Measurements from ENCODE around the gene MCM5. TPM values are rescaled to one million over a fixed set of nuclear protein-coding genes. Genes with fewer than 3 reads are reported as not detected.

Gene MCM5
- total RNA-seq, result 10 to 100 TPM; 34.9 to 62.5 TPM
- polyA plus RNA-seq (ENCODE audit: insufficient read length in 6 of 6), result 10 to 100 TPM; 57.8 to 83.4 (median 67.3) TPM
- long read RNA-seq, donor 1, transcript MCM5-201 (17 exons, 3,534 nt), result major isoform, 14 of 30 reads
- long read RNA-seq, donor 1, partial matches to known transcripts, result 16 of 30 reads
- long read RNA-seq, donor 1, other reads (novel, unspliced or antisense), result 0 of 30 reads
- long read RNA-seq, donor 2, transcript MCM5-201 (17 exons, 3,534 nt), result major isoform, 15 of 43 reads
- long read RNA-seq, donor 2, partial matches to known transcripts, result 28 of 43 reads
- long read RNA-seq, donor 2, other reads (novel, unspliced or antisense), result 0 of 43 reads
- long read RNA-seq, donor 3, transcript MCM5-201 (17 exons, 3,534 nt), result major isoform, 17 of 17 reads
- long read RNA-seq, donor 3, partial matches to known transcripts, result 0 of 17 reads
- long read RNA-seq, donor 3, other reads (novel, unspliced or antisense), result 0 of 17 reads
- long read RNA-seq, donor 4, transcript MCM5-201 (17 exons, 3,534 nt), result major isoform, 13 of 16 reads
- long read RNA-seq, donor 4, partial matches to known transcripts, result 2 of 16 reads
- long read RNA-seq, donor 4, other reads (novel, unspliced or antisense), result 1 of 16 reads
- long read RNA-seq, donor 5, transcript MCM5-201 (17 exons, 3,534 nt), result major isoform, 10 of 10 reads
- long read RNA-seq, donor 5, partial matches to known transcripts, result 0 of 10 reads
- long read RNA-seq, donor 5, other reads (novel, unspliced or antisense), result 0 of 10 reads
- long read RNA-seq, donor 6, full-length matches to known transcripts, result 16 of 43 reads
- long read RNA-seq, donor 6, partial matches to known transcripts, result 27 of 43 reads
- long read RNA-seq, donor 6, other reads (novel, unspliced or antisense), result 0 of 43 reads
- long read RNA-seq, donor 7, transcript MCM5-201 (17 exons, 3,534 nt), result major isoform, 9 of 9 reads
- long read RNA-seq, donor 7, partial matches to known transcripts, result 0 of 9 reads
- long read RNA-seq, donor 7, other reads (novel, unspliced or antisense), result 0 of 9 reads
- long read RNA-seq, donor 8, transcript MCM5-201 (17 exons, 3,534 nt), result major isoform, 11 of 22 reads
- long read RNA-seq, donor 8, partial matches to known transcripts, result 11 of 22 reads
- long read RNA-seq, donor 8, other reads (novel, unspliced or antisense), result 0 of 22 reads
- long read RNA-seq, donor 9, result 0 reads
- long read RNA-seq, donor 10, transcript MCM5-201 (17 exons, 3,534 nt), result major isoform, 26 of 36 reads
- long read RNA-seq, donor 10, partial matches to known transcripts, result 7 of 36 reads
- long read RNA-seq, donor 10, other reads (novel, unspliced or antisense), result 3 of 36 reads
- long read RNA-seq, donor 11, transcript MCM5-201 (17 exons, 3,534 nt), result major isoform, 6 of 6 reads
- long read RNA-seq, donor 11, partial matches to known transcripts, result 0 of 6 reads
- long read RNA-seq, donor 11, other reads (novel, unspliced or antisense), result 0 of 6 reads
- long read RNA-seq, donor 12, transcript MCM5-201 (17 exons, 3,534 nt), result major isoform, 6 of 11 reads
- long read RNA-seq, donor 12, partial matches to known transcripts, result 5 of 11 reads
- long read RNA-seq, donor 12, other reads (novel, unspliced or antisense), result 0 of 11 reads

DNA sequence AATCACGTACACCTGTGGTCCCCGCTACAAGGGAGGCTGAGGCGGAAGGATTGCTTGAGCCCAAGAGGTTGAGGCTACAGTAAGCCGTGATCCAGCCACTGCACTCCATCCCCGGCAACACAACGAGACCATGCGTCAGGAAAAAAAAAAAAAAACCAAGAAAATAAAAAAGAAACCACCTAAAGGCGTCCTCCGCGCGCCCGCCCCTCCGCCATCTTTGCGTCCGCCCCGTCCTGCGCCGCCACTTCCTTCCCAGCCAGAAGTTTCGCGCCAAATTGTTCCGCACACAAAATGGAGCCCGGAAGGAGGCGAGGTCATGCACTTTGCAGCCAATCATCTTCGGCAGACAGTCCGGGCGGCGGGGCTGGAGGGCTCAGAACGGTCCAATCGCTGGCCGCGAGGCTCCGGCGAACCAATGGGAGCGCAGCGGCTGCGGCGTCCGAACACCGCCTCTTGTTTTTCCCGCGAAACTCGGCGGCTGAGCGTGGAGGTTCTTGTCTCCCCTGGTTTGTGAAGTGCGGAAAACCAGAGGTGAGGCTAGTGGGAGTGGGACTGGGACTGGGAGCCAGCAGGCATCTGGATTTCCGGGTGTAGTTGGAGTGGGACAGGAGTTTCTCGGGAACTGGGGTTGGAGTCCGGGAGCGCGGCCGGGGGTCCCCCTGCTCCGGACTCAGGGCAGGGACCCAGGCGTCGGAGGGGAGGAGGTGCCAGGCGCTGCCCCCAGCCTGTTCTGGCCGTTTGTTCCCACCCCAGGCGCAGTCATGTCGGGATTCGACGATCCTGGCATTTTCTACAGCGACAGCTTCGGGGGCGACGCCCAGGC, at the start of gene MCM5:
Gene MCM5, plus strand, starts transcription at position 463 of the 823 bp plus-strand sequence. Its CDS starts 299 bp downstream, at position 762.
- H3K4me3 ChIP-seq, result peak within 1 kb of the TSS; percentile 93 to 96
- intact Hi-C loops (cut with DNase I), result no loop called here

GRCh38 chr22:35350539-35351503, 49.1 kb upstream of the MCM5 start:
- TF ChIP-seq, protein P1, sequence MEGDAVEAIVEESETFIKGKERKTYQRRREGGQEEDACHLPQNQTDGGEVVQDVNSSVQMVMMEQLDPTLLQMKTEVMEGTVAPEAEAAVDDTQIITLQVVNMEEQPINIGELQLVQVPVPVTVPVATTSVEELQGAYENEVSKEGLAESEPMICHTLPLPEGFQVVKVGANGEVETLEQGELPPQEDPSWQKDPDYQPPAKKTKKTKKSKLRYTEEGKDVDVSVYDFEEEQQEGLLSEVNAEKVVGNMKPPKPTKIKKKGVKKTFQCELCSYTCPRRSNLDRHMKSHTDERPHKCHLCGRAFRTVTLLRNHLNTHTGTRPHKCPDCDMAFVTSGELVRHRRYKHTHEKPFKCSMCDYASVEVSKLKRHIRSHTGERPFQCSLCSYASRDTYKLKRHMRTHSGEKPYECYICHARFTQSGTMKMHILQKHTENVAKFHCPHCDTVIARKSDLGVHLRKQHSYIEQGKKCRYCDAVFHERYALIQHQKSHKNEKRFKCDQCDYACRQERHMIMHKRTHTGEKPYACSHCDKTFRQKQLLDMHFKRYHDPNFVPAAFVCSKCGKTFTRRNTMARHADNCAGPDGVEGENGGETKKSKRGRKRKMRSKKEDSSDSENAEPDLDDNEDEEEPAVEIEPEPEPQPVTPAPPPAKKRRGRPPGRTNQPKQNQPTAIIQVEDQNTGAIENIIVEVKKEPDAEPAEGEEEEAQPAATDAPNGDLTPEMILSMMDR (IDR thresholded peaks at IDR 0.05), result peak; percentile 86 to 95
- intact Hi-C loops (cut with DNase I), result no loop called here
- peak; percentile 89 to 96 (median 96) for DNase-seq
- Histone ChIP-seq H3K4me1 (peaks cover 9 to 62% of the 10 kb centered on the region in 2 donors), H3K27me3 (no peaks in the 10 kb centered on the region), H3K27ac (peak overlapping the region; percentile 78 to 85), H3K9me3 (no peaks in the 10 kb centered on the region), H3K36me3 (peaks cover 0 to 31% of the 10 kb centered on the region in 2 donors), H3K4me3 (peak overlapping the region; percentile 44 to 47)
- ATAC-seq, result peak; percentile 92

More for the DNA sequence above, at the start of gene MCM5:
- DNase-seq (peak; percentile 95 to 98 (median 98)), ATAC-seq (peak; percentile 99)
- peaks cover 7 to 42% of the 10 kb centered on the region in 2 donors for H3K4me1 ChIP-seq
- peak within 1 kb of the TSS; percentile 33 to 70 for H3K27ac ChIP-seq
- peaks cover 0 to 22% of the 10 kb centered on the region in 2 donors for H3K36me3 ChIP-seq
- no peaks in the 10 kb centered on the region for H3K9me3 ChIP-seq
- H3K27me3 ChIP-seq, result no peaks in the 10 kb centered on the region
- TF ChIP-seq, protein P1 (IDR thresholded peaks at IDR 0.05), result no peak

DNA sequence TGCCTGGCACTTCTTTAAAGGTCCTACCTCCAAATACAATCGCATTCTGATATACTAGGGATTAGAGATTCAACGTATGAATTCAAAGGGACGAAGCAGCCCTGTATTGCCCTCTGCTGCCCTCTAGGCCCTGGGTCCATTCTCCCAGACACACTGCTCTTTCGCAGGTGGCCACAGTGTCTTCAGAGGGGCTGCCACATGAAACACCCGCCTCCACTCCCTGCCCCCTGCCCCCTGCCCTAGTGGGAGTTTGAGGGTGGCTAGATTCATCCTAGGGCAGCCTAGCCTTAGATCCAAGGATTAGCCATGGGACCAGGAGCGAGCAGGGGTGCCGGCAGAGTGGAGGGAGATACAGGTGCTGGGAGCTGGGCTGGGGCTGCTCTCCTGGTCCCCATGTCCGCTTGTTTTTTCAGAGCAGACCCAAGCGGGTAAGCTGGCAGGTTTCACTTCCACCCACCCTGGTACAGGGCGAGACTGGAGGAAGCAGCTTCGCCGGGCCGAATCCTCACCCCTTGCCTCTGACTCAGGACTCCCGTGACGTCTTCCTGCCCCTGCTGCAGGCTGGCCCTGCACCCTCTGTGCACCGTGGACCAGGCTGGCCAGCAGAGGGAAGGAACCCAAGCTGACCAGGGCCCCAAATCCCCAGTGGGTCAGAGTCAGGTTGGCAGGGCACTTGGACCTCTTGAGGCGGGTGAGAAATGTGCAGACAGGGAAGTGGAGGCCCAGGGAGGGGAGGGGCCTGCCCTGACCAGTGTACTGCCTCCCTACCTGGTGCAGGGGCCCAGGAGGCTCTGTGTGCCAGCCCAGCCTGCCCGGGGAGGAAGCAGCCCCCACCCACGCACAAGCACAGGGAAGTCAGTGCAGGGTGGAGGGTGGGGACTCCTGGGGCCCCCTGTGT, 47.5 kb upstream of the MCM5 start:
- DNase-seq (peak in 2 of 4 donors; percentile 92 to 94), ATAC-seq (peak; percentile 41)
- Histone ChIP-seq H3K9me3 (no peaks in the 10 kb centered on the region), H3K4me3 (no peak overlapping the region), H3K27me3 (peaks cover 0 to 2% of the 10 kb centered on the region in 2 donors), H3K36me3 (peaks cover 0 to 15% of the 10 kb centered on the region in 2 donors), H3K27ac (peak overlapping the region; percentile 73 to 85), H3K4me1 (peaks cover 9 to 79% of the 10 kb centered on the region in 2 donors)
- intact Hi-C loops (cut with DNase I), result no loop called here
- TF ChIP-seq, protein P1 (IDR thresholded peaks at IDR 0.05), result peak; percentile 9 to 37

All from left lung (tissue), 14 donors.